Lower lobe of right lung (tissue), 2 donors: Measurements from ENCODE around the gene PCDHGB7. TPM values are rescaled to one million over a fixed set of nuclear protein-coding genes. Genes with fewer than 3 reads are reported as not detected.
"Not testable (repeated sequence)": the region's sequence is repeated elsewhere in the genome, so short reads cannot be mapped to it uniquely, and the experiment has no call there.

Experiments used
- ATAC-seq, 2 donors: fragments of 200-7000 bp; cut with Tn5 transposase; one replicate each; pipeline ENCODE4 v1.9.1; 2020 to 2022; ENCODE audit warnings: mild to moderate bottlenecking in 2 of 2, moderate library complexity in 2 of 2
- DNase-seq: peaks from one replicate; pipeline ENCODE4 v3.0.0-alpha.2; 2020
- H3K27ac ChIP-seq: fragments of 200-600 bp; one replicate; pipeline ENCODE4 v1.8.0; 2022
- H3K27me3 ChIP-seq: fragments of 200-600 bp; one replicate; pipeline ENCODE4 v1.8.0; 2022; ENCODE audit warnings: low read depth
- H3K36me3 ChIP-seq: fragments of 200-600 bp; one replicate; pipeline ENCODE4 v1.8.0; 2022; ENCODE audit warnings: mild to moderate bottlenecking
- H3K4me1 ChIP-seq: fragments of 200-600 bp; one replicate; pipeline ENCODE4 v1.8.0; 2022
- H3K4me3 ChIP-seq: fragments of 200-600 bp; one replicate; pipeline ENCODE4 v1.8.0; 2022; ENCODE audit warnings: mild to moderate bottlenecking
- H3K9me3 ChIP-seq: fragments of 200-600 bp; one replicate; pipeline ENCODE4 v1.8.0; 2022
- CTCF ChIP-seq: fragments of 200-600 bp; IDR thresholded peaks from one replicate; pipeline ENCODE4 v1.8.0; 2022; ENCODE audit warnings: antibody characterized with exemption, mild to moderate bottlenecking
- intact Hi-C: fragments of 100-400 bp; cut with DNase I; formaldehyde crosslinking; loops from one replicate; pipeline ENCODE4 v1.11.0; 2022
- total RNA-seq: library from RNA; stranded (reverse); fragmentation: NEBNext Ultra II Directional; extraction: Animal tissue kit (Norgen Biotek cat#: 25700); gene quantifications from one replicate; pipeline ENCODE4 v1.2.1, GENCODE V29; 2021
- donor health status: DM: no; HTN: yes; CAD: no; lungs with severe emphysema.

PCDHGB7 gene
- total RNA-seq, 1 donor from 2014 or later = 15.9 TPM

- Histone ChIP-seq H3K4me3 (peak within 1 kb of the TSS; percentile 39), H3K9me3 (peaks cover 68% of the 10 kb centered on the region)
Observed at GRCh38 chr5:141397756-141398551, 19.5 kb upstream of the PCDHGB7 start, which contains the start of gene PCDHGB5. Gene PCDHGB5, plus strand, starts transcription at chr5:141397947. Its CDS starts 181 bp downstream, at chr5:141398128.

GRCh38 chr5:141398608-141399007, 18.9 kb upstream of the PCDHGB7 start:
- Histone ChIP-seq H3K36me3 (no peaks in the 10 kb centered on the region), H3K4me3 (no peak overlapping the region), H3K27me3 (peaks cover 45% of the 10 kb centered on the region), H3K9me3 (peaks cover 68% of the 10 kb centered on the region), H3K4me1 (no peaks in the 10 kb centered on the region), H3K27ac (no peak overlapping the region)
- no peak for TF ChIP-seq CTCF
- DNase-seq = no peak
- intact Hi-C loops = no loop called here
- ATAC-seq = no peak

More at GRCh38 chr5:141397756-141398551, 19.5 kb upstream of the PCDHGB7 start, which contains the start of gene PCDHGB5:
- H3K4me1 ChIP-seq, H3K27ac ChIP-seq, DNase-seq, intact Hi-C loops, H3K36me3 ChIP-seq: not testable (repeated sequence)
- peak; percentile 60 for TF ChIP-seq CTCF
- ATAC-seq = peak; percentile 93 to 98
- peaks cover 47% of the 10 kb centered on the region for H3K27me3 ChIP-seq

GRCh38 chr5:141399555-141400258, 17.8 kb upstream of the PCDHGB7 start:
- DNase-seq (no peak), ATAC-seq (no peak)
- no peaks in the 10 kb centered on the region for H3K36me3 ChIP-seq
- H3K9me3 ChIP-seq = peaks cover 63% of the 10 kb centered on the region
- H3K4me1 ChIP-seq = no peaks in the 10 kb centered on the region
- intact Hi-C loops = no loop called here
- H3K27ac ChIP-seq = no peak overlapping the region
- peaks cover 40% of the 10 kb centered on the region for H3K27me3 ChIP-seq
- no peak for TF ChIP-seq CTCF
- no peak overlapping the region for H3K4me3 ChIP-seq

- TF ChIP-seq CTCF = peak; percentile 33
- peak in 1 of 2 donors; percentile 47 for ATAC-seq
- Histone ChIP-seq H3K27me3 (peaks cover 20% of the 10 kb centered on the region), H3K4me3 (peak within 1 kb of the TSS; percentile 32), H3K27ac (no peak within 1 kb of the TSS), H3K4me1 (no peaks in the 10 kb centered on the region), H3K36me3 (no peaks in the 10 kb centered on the region), H3K9me3 (peaks cover 49% of the 10 kb centered on the region)
- no peak for DNase-seq
- intact Hi-C loops = no loop called here
Observed at GRCh38 chr5:141402553-141403243, 14.8 kb upstream of the PCDHGB7 start, which contains the start of gene PCDHGA9. Gene PCDHGA9, plus strand, starts transcription at chr5:141402778. Its CDS starts 175 bp downstream, at chr5:141402953.

- TF ChIP-seq CTCF = no peak
- Histone ChIP-seq H3K9me3 (peaks cover 54% of the 10 kb centered on the region), H3K27me3 (peaks cover 20% of the 10 kb centered on the region), H3K4me1 (no peaks in the 10 kb centered on the region), H3K27ac (no peak overlapping the region), H3K36me3 (no peaks in the 10 kb centered on the region), H3K4me3 (peak overlapping the region; percentile 32)
- DNase-seq (no peak), ATAC-seq (no peak)
- intact Hi-C loops = no loop called here
Observed at GRCh38 chr5:141403387-141403786, 14.1 kb upstream of the PCDHGB7 start.
